Endothelial cell of umbilical vein (primary cell): Measurements from ENCODE around the gene FLNB. TPM values are rescaled to one million over a fixed set of nuclear protein-coding genes. Genes with fewer than 3 reads are reported as not detected.
"Not testable (repeated sequence)": the region's sequence is repeated elsewhere in the genome, so short reads cannot be mapped to it uniquely, and the experiment has no call there.

Experiments used
- BruUV-seq: library from RNA; stranded (reverse); fragments of 400-500 nt; replicated peaks from 2 replicates; lab custom pipeline; 2021; lab: Mats Ljungman, UMichigan
- CTCF ChIA-PET: fragments of 300-600, 350-600 bp; sonication (Branson Sonifier 250); formaldehyde crosslinking; loops from one replicate; lab custom pipeline; 2021; ENCODE audit warnings: antibody characterized with exemption, inconsistent platforms; lab: Charles Lee
- POLR2A ChIA-PET: fragments of 300-600, 350-600 bp; sonication (Branson Sonifier 250); formaldehyde crosslinking; loops from one replicate; lab custom pipeline; 2021; ENCODE audit warnings: antibody characterized with exemption, inconsistent platforms; lab: Charles Lee
- DNase-seq: peaks from one replicate; pipeline ENCODE4 v3.0.0-alpha.2; 2011; ENCODE audit warnings: low read depth, low spot score
- FAIRE-seq: peaks from 2 replicates; lab custom pipeline; 2011; peaks lifted over from hg19 to GRCh38; lab: Jason Lieb, UNC
- H2AFZ ChIP-seq: 2 replicates; pipeline ENCODE4 v1.6.0; 2012; ENCODE audit warnings: low read depth, low read length, control low read depth, inconsistent platforms
- H3K27ac ChIP-seq: 2 replicates; pipeline ENCODE4 v1.5.1; 2011; ENCODE audit warnings: low read depth, mild to moderate bottlenecking, control low read depth, low read length, moderate library complexity; ENCODE audit not compliant: insufficient read depth
- H3K27me3 ChIP-seq, 2 experiments: 2 replicates each; pipeline versions ENCODE4 v1.6.0 to v1.6.1; 2011; ENCODE audit warnings: low read length in 2 of 2, mixed read lengths in 1 of 2; ENCODE audit not compliant: control insufficient read depth in 2 of 2, insufficient read depth in 2 of 2
- H3K36me3 ChIP-seq, 2 experiments: 2 replicates in 1 of 2; 3 replicates in 1 of 2; pipeline ENCODE4 v1.5.1; 2011; ENCODE audit warnings: low read length in 2 of 2, mild to moderate bottlenecking in 1 of 2, moderate library complexity in 1 of 2; ENCODE audit not compliant: control insufficient read depth in 2 of 2, insufficient read depth in 2 of 2; ENCODE audit errors: extremely low read depth in 1 of 2
- H3K4me1 ChIP-seq: 3 replicates; pipeline ENCODE4 v1.5.1; 2011; ENCODE audit warnings: mild to moderate bottlenecking, low read length; ENCODE audit not compliant: control insufficient read depth, insufficient read depth; ENCODE audit errors: extremely low read depth
- H3K4me2 ChIP-seq: 2 replicates; pipeline ENCODE4 v1.6.1; 2011; ENCODE audit warnings: low read length, control low read depth, mixed read lengths; ENCODE audit not compliant: insufficient read depth
- H3K4me3 ChIP-seq, 3 experiments: fragments of 200-600 bp in 1 of 3; sonication (generic), shearing (Covaris generic) in 1 of 3; replicated peaks in 1 of 3; 2 replicates each; pipeline ENCODE4 v1.5.1; 2011 to 2016; ENCODE audit warnings: control low read depth in 3 of 3, low read length in 3 of 3, mild to moderate bottlenecking in 2 of 3, inconsistent platforms in 1 of 3, low read depth in 1 of 3, moderate library complexity in 1 of 3; ENCODE audit not compliant: insufficient read depth in 1 of 3
- H3K79me2 ChIP-seq: 2 replicates; pipeline ENCODE4 v1.6.0; 2012; ENCODE audit warnings: low read length, inconsistent platforms; ENCODE audit not compliant: control insufficient read depth, insufficient read depth
- H3K9ac ChIP-seq: replicated peaks from 2 replicates; pipeline ENCODE3; 2011; ENCODE audit warnings: low read length, control low read depth; ENCODE audit not compliant: insufficient read depth; ENCODE audit errors: extremely low read depth
- H3K9me1 ChIP-seq: replicated peaks from 3 replicates; pipeline ENCODE4 v1.6.0; 2011; ENCODE audit warnings: mild to moderate bottlenecking, low read length; ENCODE audit not compliant: control insufficient read depth, insufficient read depth; ENCODE audit errors: extremely low read depth
- H3K9me3 ChIP-seq: replicated peaks from 2 replicates; pipeline ENCODE4 v1.5.1; 2012; ENCODE audit warnings: low read length, inconsistent platforms; ENCODE audit not compliant: control insufficient read depth, insufficient read depth
- H4K20me1 ChIP-seq: replicated peaks from 2 replicates; pipeline ENCODE3; 2011; ENCODE audit warnings: mild to moderate bottlenecking, low read length; ENCODE audit not compliant: control insufficient read depth, insufficient read depth; ENCODE audit errors: extremely low read depth
- EZH2 ChIP-seq: IDR thresholded peaks from 2 replicates; pipeline ENCODE4 v1.6.1; 2012; ENCODE audit warnings: borderline replicate concordance, low read depth, mild to moderate bottlenecking, moderate library complexity, low read length, inconsistent platforms; ENCODE audit not compliant: severe bottlenecking
- FOS ChIP-seq: IDR thresholded peaks from 2 replicates; pipeline ENCODE4 v1.6.1; 2011; ENCODE audit warnings: mild to moderate bottlenecking, low read length, moderate library complexity, borderline replicate concordance; ENCODE audit not compliant: insufficient read depth
- GATA2 ChIP-seq: IDR thresholded peaks from 2 replicates; pipeline ENCODE4 v1.7.0; 2011; ENCODE audit warnings: low read depth, mild to moderate bottlenecking, moderate library complexity, mixed read lengths, low read length; ENCODE audit not compliant: insufficient read length, insufficient read depth
- JUN ChIP-seq: IDR thresholded peaks from 2 replicates; pipeline ENCODE4 v1.6.1; 2011; ENCODE audit warnings: borderline replicate concordance, low read depth; ENCODE audit not compliant: insufficient read length, insufficient read depth
- MYC ChIP-seq: IDR thresholded peaks from one replicate; pipeline ENCODE4 v1.6.1; 2011; ENCODE audit warnings: mild to moderate bottlenecking, low read depth, low read length
- POLR2A ChIP-seq: IDR thresholded peaks from 2 replicates; pipeline ENCODE4 v1.6.1; 2012; ENCODE audit warnings: low read depth, mild to moderate bottlenecking, control low read depth, low read length
- POLR2AphosphoS5 ChIP-seq: IDR thresholded peaks from 2 replicates; pipeline ENCODE4 v1.6.1; 2012; ENCODE audit warnings: low read depth, mild to moderate bottlenecking, control low read depth, low read length, moderate library complexity; ENCODE audit not compliant: insufficient read depth
- dilution Hi-C: fragments of 300-500 bp; cut with MboI; formaldehyde crosslinking; loops from one replicate; pipeline ENCODE4 v1.15.0; 2019; ENCODE audit warnings: low sequenced_read_pairs; ENCODE audit not compliant: extremely low pct_ligation_motif_present
- intact Hi-C: fragments of 100-400 bp; cut with micrococcal nuclease; formaldehyde crosslinking; loops from one replicate; pipeline ENCODE4 v1.10.0; 2022
- polyA plus RNA-seq, 4 experiments: library from polyadenylated mRNA; depleted of rRNA in 3 of 4; stranded (reverse) in 3 of 4; unstranded in 1 of 4; fragments of >200 nt; gene quantifications; 2 replicates each; pipeline versions ENCODE4 v1.2.1 to v1.2.3, GENCODE V29; 2011 to 2012; ENCODE audit warnings: missing spikeins in 1 of 4
- total RNA-seq: library from RNA; stranded (reverse); gene quantifications from 2 replicates; pipeline ENCODE4 v1.2.3, GENCODE V29; 2021
- TF ChIP-seq, protein P1 (sequence below): IDR thresholded peaks from 2 replicates; pipeline ENCODE4 v1.6.1; 2011; ENCODE audit not compliant: insufficient read depth, insufficient read length
- TF ChIP-seq, protein P2 (sequence below), 2 donors: IDR thresholded peaks; 1 replicate in 1 of 2; 2 replicates in 1 of 2; pipeline ENCODE4 v1.5.1; 2011; ENCODE audit warnings: low read length in 2 of 2, mild to moderate bottlenecking in 2 of 2, moderate library complexity in 2 of 2, control low read depth in 1 of 2, inconsistent platforms in 1 of 2, low read depth in 1 of 2; ENCODE audit not compliant: insufficient read depth in 1 of 2; ENCODE audit errors: extremely low read depth in 1 of 2

FLNB gene
- total and polyA plus RNA-seq, 2 donors (not counting 3 experiments of a cell fraction or from before 2014, with no cell fraction given): 479 to 670 TPM

DNA sequence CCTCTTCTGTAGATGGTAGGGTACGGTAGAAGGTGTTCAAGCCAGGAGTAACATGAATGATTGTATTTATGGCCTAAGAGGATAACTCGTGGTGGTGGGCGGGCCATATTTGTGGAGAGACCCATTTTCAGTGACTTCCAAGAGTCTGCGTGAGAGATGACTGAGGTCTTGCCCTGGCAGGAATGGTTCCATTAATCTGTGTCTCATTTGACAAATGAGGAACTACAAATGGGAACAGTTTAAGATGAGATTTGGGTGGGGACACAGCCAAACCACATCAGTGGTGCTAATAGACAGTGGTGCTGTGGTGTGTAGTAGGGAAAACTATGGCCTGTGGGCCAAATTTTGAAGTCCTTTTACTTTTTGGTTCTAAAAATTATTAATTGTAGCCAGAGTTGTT is 47.1 kb downstream of the FLNB start:
- H4K20me1 ChIP-seq: no peaks in the 10 kb centered on the region
- no peak overlapping the region for H2AFZ ChIP-seq
- ChIA-PET POLR2A (no interaction called here), CTCF (no interaction called here)
- no peaks in the 10 kb centered on the region for H3K9me1 ChIP-seq
- no peaks in the 10 kb centered on the region for H3K27me3 ChIP-seq
- no peak overlapping the region for H3K4me3 ChIP-seq
- H3K36me3 ChIP-seq: peaks cover 6 to 7% of the 10 kb centered on the region in 2 experiments
- TF ChIP-seq GATA2 (no peak), MYC (no peak), FOS (no peak), JUN (no peak), POLR2A (no peak), EZH2 (no peak), POLR2AphosphoS5 (no peak)
- TF ChIP-seq, protein P1, sequence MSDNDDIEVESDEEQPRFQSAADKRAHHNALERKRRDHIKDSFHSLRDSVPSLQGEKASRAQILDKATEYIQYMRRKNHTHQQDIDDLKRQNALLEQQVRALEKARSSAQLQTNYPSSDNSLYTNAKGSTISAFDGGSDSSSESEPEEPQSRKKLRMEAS: no peak
- TF ChIP-seq, protein P2, sequence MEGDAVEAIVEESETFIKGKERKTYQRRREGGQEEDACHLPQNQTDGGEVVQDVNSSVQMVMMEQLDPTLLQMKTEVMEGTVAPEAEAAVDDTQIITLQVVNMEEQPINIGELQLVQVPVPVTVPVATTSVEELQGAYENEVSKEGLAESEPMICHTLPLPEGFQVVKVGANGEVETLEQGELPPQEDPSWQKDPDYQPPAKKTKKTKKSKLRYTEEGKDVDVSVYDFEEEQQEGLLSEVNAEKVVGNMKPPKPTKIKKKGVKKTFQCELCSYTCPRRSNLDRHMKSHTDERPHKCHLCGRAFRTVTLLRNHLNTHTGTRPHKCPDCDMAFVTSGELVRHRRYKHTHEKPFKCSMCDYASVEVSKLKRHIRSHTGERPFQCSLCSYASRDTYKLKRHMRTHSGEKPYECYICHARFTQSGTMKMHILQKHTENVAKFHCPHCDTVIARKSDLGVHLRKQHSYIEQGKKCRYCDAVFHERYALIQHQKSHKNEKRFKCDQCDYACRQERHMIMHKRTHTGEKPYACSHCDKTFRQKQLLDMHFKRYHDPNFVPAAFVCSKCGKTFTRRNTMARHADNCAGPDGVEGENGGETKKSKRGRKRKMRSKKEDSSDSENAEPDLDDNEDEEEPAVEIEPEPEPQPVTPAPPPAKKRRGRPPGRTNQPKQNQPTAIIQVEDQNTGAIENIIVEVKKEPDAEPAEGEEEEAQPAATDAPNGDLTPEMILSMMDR (IDR thresholded peaks at IDR 0.05; ENCODE audit: extremely low read depth in 1 of 2, insufficient read depth in 1 of 2, low read depth in 1 of 2, low read length in 2 of 2): no peak
- H3K9ac ChIP-seq: no peak overlapping the region
- FAIRE-seq (no peak), DNase-seq (no peak)
- no peaks in the 10 kb centered on the region for H3K9me3 ChIP-seq
- H3K4me2 ChIP-seq: no peak overlapping the region
- intact Hi-C loops: no loop called here
- H3K4me1 ChIP-seq: peaks cover 68% of the 10 kb centered on the region
- H3K27ac ChIP-seq: no peak overlapping the region
- H3K79me2 ChIP-seq: peaks cover 95% of the 10 kb centered on the region
- no TSS peak for BruUV-seq
- dilution Hi-C loops: no loop called here

DNA sequence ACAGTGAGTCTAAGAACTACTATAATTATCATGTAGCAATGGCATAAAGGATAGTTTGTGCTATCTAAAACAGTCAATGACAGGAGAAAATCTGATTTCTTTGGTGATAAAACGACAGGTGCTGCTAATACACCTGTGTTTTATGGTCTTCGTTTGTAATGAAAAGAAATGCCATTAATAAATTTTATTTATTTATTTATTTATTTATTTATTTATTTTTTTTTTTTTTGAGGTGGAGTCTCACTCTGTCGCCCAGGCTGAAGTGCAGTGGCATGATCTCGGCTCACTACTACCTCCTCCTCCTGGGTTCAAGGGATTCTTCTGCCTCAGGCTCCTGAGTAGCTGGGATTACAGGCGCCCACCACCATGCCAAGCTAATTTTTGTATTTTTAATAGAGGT is 47.7 kb downstream of the FLNB start:
- H2AFZ ChIP-seq, H3K36me3 ChIP-seq, H3K4me2 ChIP-seq, DNase-seq, H3K27ac ChIP-seq, H3K9me3 ChIP-seq, intact Hi-C loops, FAIRE-seq, H3K4me3 ChIP-seq, H3K9ac ChIP-seq, POLR2A ChIA-PET, dilution Hi-C loops, CTCF ChIA-PET, BruUV-seq, H4K20me1 ChIP-seq, H3K9me1 ChIP-seq, H3K27me3 ChIP-seq: not testable (repeated sequence)
- peaks cover 95% of the 10 kb centered on the region for H3K79me2 ChIP-seq
- peaks cover 65% of the 10 kb centered on the region for H3K4me1 ChIP-seq
